H1 (cell line): ENCODE data around the gene PCDHGA3. TPM values are rescaled to one million over a fixed set of nuclear protein-coding genes. Genes with fewer than 3 reads are reported as not detected.

ENCODE experiments used
- KDM4A ChIP-seq: IDR thresholded peaks from one replicate; pipeline ENCODE4 v1.7.1; 2012; ENCODE audit warnings: low read depth, mild to moderate bottlenecking, moderate library complexity, low read length, inconsistent platforms; ENCODE audit not compliant: severe bottlenecking
- polyA plus RNA-seq, 7 experiments: library from polyadenylated mRNA; depleted of rRNA in 3 of 7; stranded (reverse) in 5 of 7; unstranded in 2 of 7; fragments of >200 nt in 5 of 7; fragments of 200-250 nt in 2 of 7; gene quantifications; 1 replicate in 5 of 7; 2 replicates in 1 of 7; 4 replicates in 1 of 7; pipeline versions ENCODE4 v1.2.1 to v1.2.3, GENCODE V29; 2011 to 2013; ENCODE audit warnings: missing spikeins in 2 of 7, mixed read lengths in 2 of 7
- total RNA-seq: library from RNA; stranded (reverse); fragmentation: NEBNext Ultra II Directional; extraction: Animal tissue kit (Norgen Biotek cat#: 25700); gene quantifications from 2 replicates; pipeline ENCODE4 v1.2.1, GENCODE V29; 2021

PCDHGA3 gene
- total and polyA plus RNA-seq, 2 of the 8 experiments (the other 6 are each of a cell fraction or from before 2014, with no cell fraction given) = 0.15 to 0.39 TPM

DNA sequence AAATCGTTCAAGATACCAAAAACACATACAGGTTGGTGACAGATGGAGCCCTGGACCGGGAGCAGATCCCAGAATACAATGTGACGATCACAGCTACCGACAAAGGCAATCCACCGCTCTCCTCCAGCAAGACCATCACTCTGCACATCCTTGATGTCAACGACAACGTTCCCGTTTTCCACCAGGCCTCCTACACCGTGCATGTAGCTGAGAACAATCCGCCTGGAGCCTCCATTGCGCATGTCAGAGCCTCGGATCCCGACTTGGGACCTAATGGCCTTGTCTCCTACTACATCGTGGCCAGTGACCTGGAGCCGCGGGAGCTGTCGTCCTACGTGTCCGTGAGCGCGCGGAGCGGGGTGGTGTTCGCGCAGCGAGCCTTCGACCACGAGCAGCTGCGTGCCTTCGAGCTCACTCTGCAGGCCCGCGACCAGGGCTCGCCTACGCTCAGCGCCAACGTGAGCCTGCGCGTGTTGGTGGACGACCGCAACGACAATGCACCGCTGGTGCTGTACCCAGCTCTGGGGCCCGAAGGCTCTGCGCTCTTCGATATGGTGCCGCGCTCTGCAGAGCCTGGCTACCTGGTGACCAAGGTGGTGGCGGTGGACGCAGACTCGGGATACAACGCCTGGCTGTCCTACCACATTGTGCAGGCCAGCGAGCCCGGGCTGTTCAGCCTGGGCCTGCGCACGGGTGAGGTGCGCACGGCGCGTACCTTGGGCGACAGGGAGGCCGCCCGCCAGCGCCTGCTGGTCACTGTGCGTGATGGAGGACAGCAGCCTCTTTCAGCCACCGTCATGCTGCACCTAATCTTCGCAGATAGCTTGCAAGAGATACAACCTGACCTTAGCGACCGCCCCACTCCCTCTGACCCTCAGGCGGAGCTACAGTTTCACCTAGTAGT, 28.2 kb downstream of the PCDHGA3 start (continued):
- TF ChIP-seq KDM4A = no peak
